CD4-positive, alpha-beta T cell treated with Interleukin-12 subunit alpha and Interleukin-12 subunit beta, for 1 hour (primary cell): ENCODE data around the gene SLC6A19.
"Not testable (repeated sequence)": the region's sequence is repeated elsewhere in the genome, so short reads cannot be mapped to it uniquely, and the experiment has no call there.

Source experiments
- DNase-seq: peaks from one replicate; pipeline ENCODE4 v3.0.0-alpha.2; 2020

The SLC6A19 gene

GRCh38 chr5:1249366-1250280, 48.2 kb downstream of the SLC6A19 start:
- DNase-seq, result no peak

GRCh38 chr5:1251678-1252580, 50.5 kb downstream of the SLC6A19 start:
- no peak for DNase-seq

- no peak for DNase-seq
Measured at GRCh38 chr5:1252681-1253080, 51.3 kb downstream of the SLC6A19 start.

GRCh38 chr5:1253456-1254105, 52.2 kb downstream of the SLC6A19 start:
- no peak for DNase-seq

GRCh38 chr5:1254196-1254595, 52.8 kb downstream of the SLC6A19 start:
- no peak for DNase-seq

- DNase-seq, result peak; percentile 61
Measured at GRCh38 chr5:1255081-1255561, 53.7 kb downstream of the SLC6A19 start.

- no peak for DNase-seq
Measured at GRCh38 chr5:1256776-1257175, 55.4 kb downstream of the SLC6A19 start.

GRCh38 chr5:1257363-1257762, 56.0 kb downstream of the SLC6A19 start:
- no peak for DNase-seq

- no peak for DNase-seq
Measured at GRCh38 chr5:1257841-1258240, 56.4 kb downstream of the SLC6A19 start.

- DNase-seq, result no peak
Measured at GRCh38 chr5:1259806-1260480, 58.5 kb downstream of the SLC6A19 start.

GRCh38 chr5:1261643-1262042, 60.2 kb downstream of the SLC6A19 start:
- DNase-seq, result no peak

GRCh38 chr5:1262381-1262780, 61.0 kb downstream of the SLC6A19 start:
- DNase-seq, result no peak

GRCh38 chr5:1264211-1264610, 62.8 kb downstream of the SLC6A19 start:
- no peak for DNase-seq

GRCh38 chr5:1265026-1265425, 63.6 kb downstream of the SLC6A19 start:
- no peak for DNase-seq

GRCh38 chr5:1265461-1266455, 64.4 kb downstream of the SLC6A19 start:
- no peak for DNase-seq

GRCh38 chr5:1266791-1267190, 65.4 kb downstream of the SLC6A19 start:
- DNase-seq, result no peak

GRCh38 chr5:1267464-1267863, 66.1 kb downstream of the SLC6A19 start:
- not testable (repeated sequence) for DNase-seq

- DNase-seq, result no peak
Measured at GRCh38 chr5:1268056-1268455, 66.7 kb downstream of the SLC6A19 start.

GRCh38 chr5:1268666-1269065, 67.3 kb downstream of the SLC6A19 start:
- DNase-seq, result peak; percentile 19

GRCh38 chr5:1270426-1270825, 69.0 kb downstream of the SLC6A19 start:
- no peak for DNase-seq
